Bone marrow (tissue), 2 donors: ENCODE results near the gene PAQR9.

ENCODE experiments used
- DNase-seq, 2 donors: peaks; one replicate each; lab custom pipeline; 2025; lab: John Stamatoyannopoulos, UW

Gene PAQR9

DNA sequence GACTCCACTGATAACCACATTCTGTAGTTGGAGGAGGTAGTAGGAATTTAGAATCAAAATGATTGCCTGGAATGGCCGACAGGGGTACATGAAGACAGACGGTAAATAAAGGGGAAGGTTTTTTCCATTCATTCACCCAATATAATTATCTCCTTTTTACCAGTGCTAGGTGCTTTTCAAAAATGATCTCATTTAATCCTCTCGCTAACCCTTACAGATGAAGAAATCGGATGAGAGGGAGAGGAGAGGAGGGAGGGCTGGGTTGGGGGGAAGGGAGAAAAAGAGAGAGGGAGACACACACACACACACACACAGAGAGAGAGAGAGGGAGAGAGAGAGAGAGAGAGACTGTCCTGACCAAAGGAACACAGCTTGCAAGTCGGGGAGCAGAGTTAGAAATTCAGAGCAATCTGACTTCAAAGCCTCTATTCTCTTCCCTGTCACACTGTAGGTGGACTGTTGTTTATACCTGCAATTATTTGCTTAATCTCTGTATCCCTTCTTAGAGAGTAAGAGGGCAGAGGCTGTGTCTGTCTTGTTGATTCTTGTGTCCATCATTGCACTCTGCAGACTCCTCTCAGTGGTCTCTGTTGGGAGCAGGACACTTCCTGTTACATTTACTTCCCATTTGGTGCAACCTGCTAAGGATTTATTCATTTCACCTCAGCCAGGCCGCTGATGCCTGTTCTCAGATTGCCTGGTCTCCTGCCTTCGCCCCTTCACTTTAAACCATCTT, 18.7 kb upstream of the PAQR9 start:
- DNase-seq = no peak

DNA sequence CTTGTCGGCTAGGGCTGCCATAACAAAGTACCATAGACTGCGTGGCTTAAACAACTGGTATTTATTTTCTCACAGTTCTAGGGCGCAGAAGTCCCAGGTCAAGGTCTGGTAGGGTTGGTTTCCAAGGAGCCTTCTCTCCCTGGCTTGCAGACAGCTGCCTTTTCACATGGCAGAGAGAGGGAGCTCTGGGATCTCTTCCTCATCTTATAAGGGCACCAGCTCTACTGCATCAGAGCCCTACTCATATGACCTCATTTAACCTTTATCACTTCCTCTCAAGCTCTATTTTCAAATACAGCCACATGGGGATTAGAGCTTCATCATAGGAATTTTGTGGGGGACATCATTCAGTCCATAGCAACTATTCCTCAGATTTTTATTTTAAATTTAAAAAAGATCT, 17.6 kb upstream of the PAQR9 start:
- DNase-seq = no peak

DNA sequence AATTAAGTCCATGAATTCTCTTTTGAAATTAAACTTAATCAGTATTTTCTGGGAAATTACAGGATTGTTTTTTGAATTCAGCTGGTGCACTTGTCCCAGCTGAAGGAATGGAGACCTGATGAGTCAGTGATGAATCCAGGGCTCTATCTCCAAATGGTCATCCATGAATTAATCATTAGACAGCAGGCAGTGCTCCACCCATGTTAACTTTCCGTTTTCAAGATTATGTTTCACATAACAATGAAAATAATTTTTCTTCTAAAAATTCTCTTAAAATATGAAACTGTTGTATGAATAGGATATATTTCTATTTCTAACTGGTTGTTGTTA, 13.9 kb upstream of the PAQR9 start:
- DNase-seq = no peak

DNA sequence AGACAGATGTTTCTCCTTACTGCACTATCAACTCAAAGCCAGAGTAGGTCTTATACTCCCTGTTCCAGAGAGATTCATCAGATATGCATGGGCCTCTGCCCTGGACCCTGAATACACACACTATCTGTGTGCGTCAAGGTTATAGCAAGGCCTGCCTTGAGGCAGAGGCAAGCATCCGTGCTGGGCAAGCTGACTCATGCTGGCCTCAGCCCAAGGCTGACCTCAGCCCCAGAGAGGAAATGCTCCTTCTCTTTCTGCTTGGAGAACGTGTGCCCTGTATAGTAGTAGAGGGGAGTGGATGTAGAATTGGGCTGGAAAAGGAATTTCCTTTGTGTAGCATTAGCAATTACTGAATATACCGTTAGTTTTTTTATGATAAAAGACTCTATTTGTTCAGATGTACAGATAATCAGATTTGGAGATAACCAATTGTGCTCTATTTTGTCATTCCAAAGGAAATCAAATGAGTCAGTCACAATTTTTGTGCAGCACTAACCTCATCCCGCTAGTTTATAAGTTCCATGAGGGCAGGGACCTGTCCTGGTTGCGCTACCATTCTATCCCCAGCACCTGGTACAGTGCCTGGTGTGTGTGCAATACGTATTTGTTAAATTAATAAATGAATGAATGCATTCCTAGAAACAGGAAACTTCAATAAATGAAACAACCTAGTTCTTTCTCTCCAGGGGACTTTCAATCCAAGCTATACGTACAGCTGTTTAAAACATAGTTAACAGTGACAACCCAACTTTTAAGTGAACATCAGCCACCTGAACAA, 13.3 kb upstream of the PAQR9 start:
- peak in 1 of 2 donors; percentile 21 for DNase-seq

DNA sequence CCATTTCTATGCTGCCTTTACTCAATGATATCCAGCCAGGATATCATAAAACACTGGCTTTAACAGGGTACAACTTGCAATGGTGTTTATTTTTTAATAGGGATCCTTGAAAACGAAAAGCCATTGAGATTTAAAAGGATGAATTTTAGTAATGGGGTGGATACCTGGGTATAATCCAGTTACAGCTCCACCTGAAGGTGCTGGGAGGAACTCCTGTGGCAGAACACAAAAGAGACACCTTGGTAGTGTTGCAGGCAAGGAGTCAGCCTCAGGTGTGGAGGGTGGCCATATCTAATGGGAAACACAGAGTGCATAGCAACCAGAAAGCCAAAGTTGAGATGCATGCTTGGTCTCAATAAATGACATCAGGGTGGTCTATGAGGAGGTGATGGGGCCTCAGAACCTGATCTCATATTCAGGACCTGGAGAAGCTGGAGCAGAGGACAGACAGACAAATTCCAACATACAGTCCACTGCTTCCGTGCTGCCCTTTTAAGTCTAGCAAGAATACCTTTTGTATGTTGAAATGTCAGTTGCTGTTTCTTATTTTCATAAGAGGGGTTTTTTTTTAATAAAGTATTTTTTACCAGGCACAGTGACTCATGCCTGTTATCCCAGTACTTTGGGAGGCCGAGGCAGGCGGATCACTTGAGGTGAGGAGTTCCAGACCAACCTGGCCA, 12.0 kb upstream of the PAQR9 start:
- no peak for DNase-seq

DNA sequence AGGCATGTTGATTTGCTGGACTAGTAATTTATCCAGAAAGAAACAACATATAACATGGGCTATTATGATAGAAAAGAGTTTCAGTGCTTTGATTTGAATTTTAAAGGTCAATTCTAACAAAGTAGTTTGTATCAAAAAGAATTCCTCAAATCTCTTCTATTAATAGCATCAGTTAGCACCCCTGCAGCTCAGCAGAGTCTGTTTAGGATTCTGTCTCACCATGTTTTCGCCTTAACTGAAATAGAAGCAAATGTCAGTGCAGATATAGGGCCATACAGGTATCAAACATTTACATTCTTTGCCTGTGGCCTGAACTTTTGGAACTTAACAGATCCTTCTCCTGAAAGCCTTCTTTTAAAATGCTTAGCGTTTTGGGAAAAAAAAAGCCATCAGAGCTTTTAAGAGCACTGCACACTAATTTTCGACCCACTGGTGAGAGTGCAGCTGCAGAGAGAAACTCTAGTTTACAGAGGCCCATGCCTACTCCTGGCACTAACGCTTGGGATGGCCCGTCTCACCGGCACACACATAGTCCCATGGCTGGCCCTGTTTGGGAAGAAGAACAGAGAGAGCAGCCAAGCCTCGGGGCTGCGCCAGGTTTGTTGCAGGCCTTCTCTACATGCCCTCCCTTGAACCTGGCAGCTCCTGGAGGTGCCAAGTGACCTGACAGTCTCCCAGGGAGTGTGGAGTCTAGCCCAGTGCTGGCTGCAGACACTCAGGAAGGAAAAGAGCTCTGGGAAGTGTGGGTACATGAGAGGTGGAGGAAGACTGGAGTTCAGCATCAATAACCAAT, 9.9 kb upstream of the PAQR9 start:
- DNase-seq = no peak

DNA sequence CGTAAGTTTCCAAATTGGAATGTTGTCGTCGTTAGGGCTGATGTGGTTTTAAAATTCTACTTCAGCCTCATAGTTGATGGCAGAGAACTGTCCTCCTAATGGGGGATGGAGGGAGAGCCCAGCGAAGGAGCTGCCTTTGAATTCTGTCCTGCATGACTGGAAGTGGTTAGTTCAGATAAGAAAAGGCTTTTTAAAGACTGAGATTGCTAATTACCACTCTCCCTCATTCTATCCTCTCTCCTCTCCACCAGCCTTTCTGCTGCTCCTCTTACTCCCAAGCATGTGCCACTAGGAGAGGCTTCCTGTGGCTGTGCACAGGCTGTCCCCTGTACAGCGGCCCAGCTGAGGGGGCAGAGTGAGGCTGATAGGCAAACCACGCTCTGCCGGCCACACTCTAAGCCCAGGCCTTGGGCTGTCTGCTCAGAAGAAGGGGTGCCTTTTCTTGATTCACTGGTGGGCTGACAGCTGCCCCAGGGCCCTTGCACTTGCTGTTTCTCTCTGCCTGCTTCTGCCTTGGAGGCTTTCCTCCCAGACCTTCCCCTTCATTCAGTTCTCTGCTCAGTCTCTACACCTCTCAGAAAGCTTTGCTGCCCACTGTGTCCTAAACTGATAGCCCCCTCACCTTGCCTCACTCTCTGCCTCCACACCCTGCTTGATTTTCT, 8.7 kb upstream of the PAQR9 start:
- DNase-seq = no peak

DNA sequence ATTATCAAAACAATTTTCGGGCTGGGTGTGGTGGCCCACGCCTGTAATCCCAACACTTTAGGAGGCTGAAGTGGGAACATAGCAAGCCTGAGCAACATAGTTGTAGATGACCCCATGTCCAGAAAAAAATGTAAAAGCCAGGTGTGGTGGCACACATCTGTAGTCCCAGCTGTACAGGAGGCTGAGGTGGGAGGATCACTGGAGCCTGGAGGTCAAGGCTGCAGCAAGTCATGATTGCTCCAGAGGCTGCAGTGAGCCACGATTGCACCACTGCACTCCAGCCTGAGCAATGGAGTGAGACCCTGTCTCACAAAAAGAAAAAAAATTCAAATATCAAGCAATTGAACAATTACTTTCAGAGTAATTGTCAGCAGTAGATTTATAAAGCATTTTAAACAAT, 8.0 kb upstream of the PAQR9 start:
- DNase-seq = no peak

DNA sequence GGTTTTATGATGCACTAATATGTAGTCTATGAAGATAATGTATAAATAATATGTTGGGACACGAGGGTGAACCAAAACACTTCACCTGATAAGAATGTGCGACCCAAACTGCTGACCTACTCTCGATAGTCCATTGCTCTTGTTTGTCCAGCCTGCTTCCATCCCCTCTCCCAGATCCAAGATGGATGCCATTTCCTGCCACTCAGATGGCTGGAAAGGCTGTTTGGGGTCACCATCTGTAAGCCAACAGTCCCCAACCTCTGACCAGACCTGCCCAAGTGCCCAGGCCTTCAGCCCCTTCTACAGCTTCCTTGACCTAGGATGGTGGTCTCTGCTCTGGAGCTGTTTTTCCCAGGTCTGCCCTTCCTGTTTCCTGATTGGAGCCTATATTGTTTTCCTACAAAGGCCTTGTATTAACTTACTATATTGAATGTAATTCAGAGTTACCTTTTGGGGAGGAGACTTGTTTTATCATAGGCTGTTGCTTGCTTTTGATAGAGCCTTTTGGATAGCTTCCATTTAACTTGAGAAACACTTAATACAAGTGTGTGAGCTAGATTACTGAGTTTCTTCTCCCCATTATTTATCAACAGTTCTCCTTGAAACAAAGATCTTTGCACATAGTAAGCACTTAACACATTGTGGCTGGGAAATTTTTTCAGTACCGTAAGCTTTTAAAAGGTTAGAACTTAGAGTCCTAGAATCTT, 5.0 kb upstream of the PAQR9 start:
- no peak for DNase-seq

DNA sequence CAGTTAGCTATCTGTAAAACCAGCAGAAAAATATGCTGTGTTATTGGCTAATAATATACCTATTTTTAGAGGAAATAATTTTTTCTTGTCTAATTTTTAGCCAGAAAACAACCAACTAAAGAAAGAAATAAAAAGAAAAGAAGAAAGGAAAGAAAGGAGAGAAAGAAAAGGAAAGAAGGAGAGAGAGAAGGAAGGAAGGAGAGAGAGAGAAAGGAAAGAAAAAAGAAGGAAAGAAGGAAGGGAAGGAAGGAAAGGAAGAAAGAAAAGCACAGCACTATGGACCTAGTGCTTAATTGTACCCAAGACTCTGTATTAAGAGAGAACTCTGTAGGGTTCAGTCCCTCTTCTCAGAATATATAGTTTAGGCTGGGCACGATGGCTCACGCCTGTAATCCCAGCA, 3.3 kb upstream of the PAQR9 start:
- DNase-seq = no peak

DNA sequence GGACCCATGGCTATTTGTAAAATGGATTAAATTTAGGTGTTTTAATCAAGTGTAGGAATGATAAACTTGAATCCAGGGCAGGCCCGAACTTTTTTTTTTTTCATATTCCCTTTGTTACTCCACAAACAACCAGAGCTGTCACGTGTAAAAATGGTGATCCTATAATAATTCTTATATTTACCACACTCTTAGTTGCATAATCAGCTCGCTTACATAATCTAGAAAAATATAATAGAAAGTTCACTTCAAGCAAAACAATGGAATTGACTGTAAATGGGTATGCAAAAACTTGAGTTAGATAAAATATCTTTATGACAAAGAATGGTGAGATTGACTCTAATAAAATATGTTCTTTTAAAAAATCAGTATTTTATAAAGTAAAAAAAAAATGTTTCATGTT, 2.1 kb upstream of the PAQR9 start:
- DNase-seq = no peak

DNA sequence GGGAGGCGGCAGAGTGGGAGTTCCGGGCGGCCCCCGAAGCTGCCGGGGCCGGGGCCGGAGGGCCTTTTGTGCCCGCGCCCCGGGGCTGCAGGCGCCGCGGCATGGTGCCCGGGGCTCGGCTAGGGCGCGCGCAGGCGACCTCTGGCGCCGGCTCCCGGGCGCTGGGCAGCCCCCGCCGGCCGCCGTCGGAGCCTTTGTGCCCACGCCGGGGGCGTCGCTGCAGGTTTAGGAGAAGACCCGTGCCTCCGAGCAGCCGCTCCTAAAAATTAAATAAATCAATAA, 299 bp downstream of the PAQR9 start:
- DNase-seq = no peak

DNA sequence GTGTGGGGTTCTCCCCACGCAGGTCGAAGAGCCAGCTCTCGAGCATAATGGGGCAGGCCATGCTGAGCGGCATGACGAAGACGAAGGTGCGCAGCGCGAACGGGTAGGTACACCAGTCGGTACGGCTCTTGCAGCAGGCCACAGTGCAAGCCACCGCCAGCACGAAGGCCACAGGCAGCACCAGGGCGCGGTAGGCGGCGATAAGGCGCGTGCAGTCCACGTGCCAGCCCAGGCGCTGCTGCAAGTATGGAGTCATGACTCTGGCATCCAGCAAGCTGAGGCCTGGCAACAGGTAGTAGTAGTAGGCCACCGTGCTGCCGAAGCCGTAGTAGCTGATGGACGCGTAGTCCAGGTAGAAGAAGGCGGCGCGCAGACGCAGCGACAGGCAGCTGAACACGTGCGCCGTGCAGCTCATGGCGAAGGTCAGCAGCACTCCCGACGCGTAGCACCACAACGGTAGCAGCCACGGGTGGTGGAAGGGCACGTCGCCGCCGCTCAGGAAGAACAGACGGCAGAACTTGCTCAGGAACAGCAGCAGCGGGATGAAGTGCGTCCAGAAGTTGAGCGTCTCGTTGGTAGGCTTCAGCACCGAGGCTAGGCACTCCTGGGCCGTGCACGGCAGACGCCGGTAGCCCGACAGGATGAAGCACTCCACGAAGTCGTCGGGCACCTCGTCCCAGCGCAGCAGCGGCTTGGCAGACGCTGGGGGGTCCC, 797 bp downstream of the PAQR9 start:
- no peak for DNase-seq

DNA sequence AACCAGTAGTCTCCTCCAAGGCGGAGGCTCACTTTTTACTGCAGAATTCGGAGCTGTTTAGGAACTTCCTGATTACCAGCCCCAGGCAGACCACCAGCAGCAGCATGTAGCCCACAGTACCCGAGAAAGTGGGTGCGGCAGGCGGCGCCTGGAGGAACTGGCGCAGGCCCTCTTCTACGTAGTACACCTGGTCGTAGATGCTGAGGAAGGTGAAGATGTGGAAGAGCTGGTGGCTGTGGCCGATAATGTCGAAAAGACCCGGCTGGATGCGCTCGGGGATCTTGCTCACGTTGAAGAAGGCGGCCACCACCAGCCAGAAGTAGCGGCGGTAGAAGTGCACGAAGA, 1.3 kb downstream of the PAQR9 start:
- no peak for DNase-seq

DNA sequence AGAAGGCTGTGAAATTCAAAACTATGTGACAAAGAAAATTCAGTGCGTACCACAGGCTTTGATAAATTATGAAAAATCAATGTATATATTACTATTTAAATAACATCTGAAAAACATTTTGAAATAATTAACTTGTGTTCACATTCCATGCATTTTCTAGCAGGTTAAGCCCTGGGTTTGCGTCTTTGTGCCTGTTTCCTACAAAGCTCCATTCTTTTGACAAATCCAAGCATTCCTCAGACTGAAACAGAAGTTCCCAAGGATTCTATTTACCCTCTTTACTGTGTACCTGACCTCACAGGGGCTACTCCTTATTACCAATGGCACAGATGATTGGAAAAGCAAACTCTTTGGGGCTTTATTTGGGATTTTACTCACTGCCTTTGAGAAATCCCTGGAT, 1.9 kb downstream of the PAQR9 start:
- no peak for DNase-seq

DNA sequence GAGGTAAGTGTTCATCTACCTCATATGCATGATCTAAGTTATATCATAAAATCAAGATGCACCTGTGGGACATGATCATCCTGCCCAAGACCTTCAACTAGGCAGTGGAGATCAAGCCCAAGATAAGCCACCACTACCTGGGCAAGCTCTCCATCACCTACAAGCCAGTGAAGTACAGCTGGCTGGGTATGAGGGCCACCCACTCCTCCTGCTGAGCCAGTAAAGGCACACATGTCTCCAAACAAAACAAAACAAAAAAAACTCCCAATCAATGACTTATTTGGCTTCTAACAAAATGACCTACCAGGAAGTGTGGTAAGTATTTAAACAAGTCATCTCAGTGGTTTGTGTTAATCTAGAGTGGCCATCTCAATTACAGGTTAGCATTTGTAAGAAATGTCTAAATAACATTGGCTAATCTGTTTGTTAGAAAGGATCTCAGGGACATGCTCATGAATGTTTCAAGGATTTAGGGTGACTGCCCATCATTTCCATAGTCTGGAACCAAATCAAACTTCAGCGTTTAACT, 3.1 kb downstream of the PAQR9 start:
- no peak for DNase-seq

DNA sequence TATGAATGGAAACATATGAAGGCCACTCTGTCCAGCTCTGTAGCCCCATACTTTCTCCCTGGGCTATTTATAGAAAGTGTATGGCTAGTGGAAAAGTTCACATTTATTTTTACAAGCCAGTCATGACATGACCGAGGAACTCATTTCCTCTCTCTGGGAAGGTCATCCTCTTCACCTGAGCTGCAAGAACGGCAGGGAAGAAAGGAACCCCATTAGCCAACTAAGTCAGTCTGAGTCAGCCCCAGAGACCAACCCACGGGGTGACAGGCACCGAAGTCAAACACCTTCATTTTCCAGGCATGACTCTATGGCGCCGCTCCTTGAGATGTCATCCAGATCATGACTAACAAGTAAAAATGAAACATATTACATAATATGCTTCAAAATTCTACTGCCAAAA, 4.8 kb downstream of the PAQR9 start:
- DNase-seq = no peak

DNA sequence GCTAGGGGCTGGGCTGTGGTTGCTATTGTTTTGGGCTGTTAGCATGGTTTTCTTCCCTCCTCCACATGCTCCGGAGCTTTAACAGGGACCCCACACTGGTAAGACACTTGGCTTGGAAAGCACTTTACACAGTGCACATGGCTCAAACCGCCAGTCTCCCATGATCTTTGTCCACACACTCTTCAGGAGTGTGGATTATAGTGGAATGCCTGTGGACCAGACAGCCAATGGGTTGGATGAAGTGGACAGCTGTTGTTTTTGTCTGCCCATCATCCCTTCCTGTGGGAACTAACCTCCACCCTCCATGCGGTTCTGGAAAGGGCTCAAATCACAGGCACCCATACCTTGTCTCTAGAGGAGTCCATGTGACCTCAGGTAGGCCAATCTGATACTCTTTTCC, 10.0 kb downstream of the PAQR9 start:
- no peak for DNase-seq

DNA sequence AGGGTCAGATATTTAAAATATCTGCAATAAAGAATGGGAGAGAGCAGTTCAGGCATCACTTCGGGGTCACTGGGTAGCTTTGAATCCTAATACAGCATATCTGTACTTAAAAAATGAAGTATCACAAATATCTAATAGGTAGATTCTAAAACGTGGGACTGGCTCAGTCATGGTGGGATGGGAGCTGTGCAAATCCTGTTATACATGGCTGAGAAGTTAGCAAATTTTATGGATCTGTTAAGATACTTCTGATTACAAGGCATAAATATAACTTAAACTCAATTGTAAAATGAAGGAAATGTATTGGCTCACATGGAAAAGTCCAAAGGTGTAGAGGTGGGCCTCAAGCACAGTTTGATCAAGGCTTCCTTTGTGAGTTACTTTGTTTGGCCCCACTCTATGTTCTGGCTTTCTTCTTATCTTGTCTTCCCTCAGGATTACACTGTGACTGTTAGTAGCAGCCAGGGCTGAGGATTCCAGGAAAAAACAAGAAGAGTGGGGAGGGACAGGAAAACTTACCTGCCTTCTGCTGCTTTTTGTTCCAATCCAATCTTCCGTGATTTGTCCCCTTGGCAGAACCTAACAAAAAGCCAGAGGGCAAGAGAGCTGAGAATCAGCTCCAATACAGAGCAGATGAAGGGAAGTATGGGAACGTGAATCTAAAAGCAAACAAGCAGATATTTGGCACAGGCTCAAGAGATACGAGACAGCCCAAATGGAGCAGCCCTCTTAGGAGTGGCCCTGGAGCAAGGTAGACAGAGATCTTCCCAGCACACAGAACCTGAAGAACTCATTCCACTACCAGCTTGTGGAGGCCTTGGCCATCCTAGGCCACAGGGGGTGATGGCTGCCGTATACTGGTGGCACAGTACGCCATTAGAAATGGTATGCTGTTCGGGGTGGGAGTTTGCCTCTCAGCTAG, 10.9 kb downstream of the PAQR9 start:
- DNase-seq = no peak

DNA sequence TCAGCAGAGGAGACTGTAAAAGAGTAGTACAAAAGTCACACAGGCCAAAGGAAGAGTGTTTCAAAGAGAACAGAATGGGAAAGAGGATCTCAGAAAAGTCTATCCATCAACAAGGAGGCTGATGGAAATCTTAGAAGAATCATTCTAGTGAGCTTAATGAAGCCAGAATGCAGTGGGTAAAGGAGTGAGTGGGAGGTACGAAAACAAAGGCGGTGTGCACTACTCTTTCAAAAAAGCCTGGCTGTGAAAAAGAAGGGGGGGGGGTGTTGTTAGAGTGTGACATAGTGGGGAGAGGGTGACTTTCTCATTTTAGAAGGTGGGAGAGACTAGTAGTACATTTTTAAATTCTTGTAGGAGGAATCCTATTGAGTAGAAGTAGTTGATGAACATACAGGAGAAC, 11.7 kb downstream of the PAQR9 start:
- DNase-seq = no peak
